HUES48 (cell line): Measurements from ENCODE around the gene IFITM10.

Experiments used
- H3K27ac ChIP-seq: one replicate; pipeline ENCODE4 v1.7.0; 2013; ENCODE audit warnings: low read depth, low read length, inconsistent platforms
- H3K27me3 ChIP-seq: 2 replicates; pipeline ENCODE4 v1.6.1; 2013; ENCODE audit warnings: mild to moderate bottlenecking, low read length; ENCODE audit not compliant: control insufficient read depth, insufficient read depth
- H3K36me3 ChIP-seq: 2 replicates; pipeline ENCODE4 v1.6.1; 2013; ENCODE audit warnings: low read length; ENCODE audit not compliant: control insufficient read depth, insufficient read depth
- H3K4me1 ChIP-seq: 2 replicates; pipeline ENCODE4 v1.6.1; 2013; ENCODE audit warnings: mild to moderate bottlenecking, low read length; ENCODE audit not compliant: control insufficient read depth, insufficient read depth
- H3K4me3 ChIP-seq: 2 replicates; pipeline ENCODE4 v1.5.1; 2013; ENCODE audit warnings: mild to moderate bottlenecking, low read depth, low read length
- H3K9ac ChIP-seq: 2 replicates; pipeline ENCODE4 v1.6.1; 2013; ENCODE audit warnings: mild to moderate bottlenecking, low read depth, low read length, moderate library complexity
- H3K9me3 ChIP-seq: 2 replicates; pipeline ENCODE4 v1.6.1; 2013; ENCODE audit warnings: low read length; ENCODE audit not compliant: control insufficient read depth, insufficient read depth

The IFITM10 gene

DNA sequence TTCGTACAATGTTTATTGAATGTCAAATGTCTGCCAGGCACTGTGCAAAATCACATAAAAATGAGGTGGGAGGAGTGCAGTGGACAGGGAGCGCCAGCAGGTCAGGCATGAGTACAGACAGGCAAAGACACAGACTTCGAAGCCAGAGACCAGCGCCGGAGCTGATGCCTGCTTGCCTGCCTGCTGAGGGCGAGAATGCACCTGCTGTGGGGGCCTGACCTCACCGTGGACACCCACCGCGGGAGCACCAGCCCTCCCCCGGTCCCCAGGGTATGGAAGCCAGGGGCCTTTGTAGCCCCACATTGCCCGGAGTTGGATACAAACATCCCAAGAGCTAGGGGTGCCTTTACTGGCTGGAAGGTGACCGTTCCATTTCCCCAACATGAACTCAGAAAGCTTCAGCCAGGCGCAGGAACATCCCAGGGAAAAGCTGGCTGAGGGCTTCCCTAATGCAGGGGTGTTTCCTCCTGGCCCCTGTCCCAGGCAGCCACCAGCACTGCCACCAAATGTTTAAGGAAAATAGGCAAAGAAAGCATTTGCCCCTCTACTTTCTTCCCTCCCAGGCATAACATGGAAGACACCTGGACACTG, 17.9 kb downstream of the IFITM10 start:
- Histone ChIP-seq H3K9me3 (no peaks in the 10 kb centered on the region; the same call in 1 of the 2 replicates), H3K27me3 (no peaks in the 10 kb centered on the region; the same call in 1 of the 2 replicates), H3K4me1 (no peaks in the 10 kb centered on the region), H3K9ac (no peak overlapping the region), H3K36me3 (no peaks in the 10 kb centered on the region), H3K27ac (no peak overlapping the region), H3K4me3 (no peak overlapping the region)

DNA sequence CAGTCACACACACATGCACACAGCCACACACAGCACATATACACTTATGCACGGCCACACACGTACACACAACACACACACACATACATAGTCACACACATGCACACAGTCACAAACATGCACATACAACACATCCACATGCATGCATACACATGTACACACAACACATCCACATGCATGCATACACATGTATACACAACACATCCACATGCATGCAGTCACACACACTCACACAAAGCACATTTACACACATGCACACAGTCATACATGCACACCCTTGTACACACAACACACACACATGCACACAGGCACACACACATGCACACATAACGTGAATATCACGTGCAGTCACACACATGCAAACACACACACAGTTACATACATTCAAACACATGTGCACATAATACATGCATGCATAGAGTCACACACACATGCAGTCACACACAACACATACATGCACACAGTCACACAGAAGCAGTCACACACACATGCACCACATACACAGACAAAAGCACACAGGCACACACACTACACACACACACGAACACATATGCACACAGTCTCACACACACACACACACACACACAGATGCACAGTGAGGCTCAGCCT, 18.8 kb downstream of the IFITM10 start:
- H3K36me3 ChIP-seq = no peaks in the 10 kb centered on the region
- H3K27ac ChIP-seq = no peak overlapping the region
- H3K4me1 ChIP-seq = no peaks in the 10 kb centered on the region
- H3K9me3 ChIP-seq = no peaks in the 10 kb centered on the region
- H3K4me3 ChIP-seq = no peak overlapping the region
- H3K9ac ChIP-seq = no peak overlapping the region
- no peaks in the 10 kb centered on the region for H3K27me3 ChIP-seq

DNA sequence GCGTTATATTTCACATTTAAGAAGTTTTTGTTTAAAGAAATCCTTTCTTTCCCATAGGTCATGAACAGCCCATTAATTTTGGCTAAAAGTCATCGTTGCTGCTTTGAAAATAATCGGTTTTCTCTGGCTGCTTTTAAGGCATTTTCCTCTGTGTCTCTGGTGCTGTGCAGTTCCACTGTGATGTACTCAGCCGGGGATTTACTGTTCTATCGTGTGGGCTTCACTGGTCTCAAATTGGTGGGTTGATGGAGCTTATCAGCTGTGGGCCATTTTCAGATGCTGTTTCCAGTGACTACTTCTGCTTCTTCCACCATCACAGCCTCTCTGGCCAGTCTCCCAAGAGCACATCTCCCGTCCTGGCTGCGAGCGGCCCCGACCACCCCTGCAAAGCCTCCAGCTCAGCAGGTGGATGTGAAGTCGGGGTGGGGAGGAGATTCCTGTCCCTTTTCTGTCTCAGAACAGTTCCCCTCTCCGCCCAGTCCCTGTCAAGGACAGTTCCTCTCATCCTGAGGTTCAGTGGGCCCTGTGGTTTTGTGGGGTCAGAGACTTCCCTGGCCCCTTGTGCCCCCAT, 20.3 kb downstream of the IFITM10 start:
- Histone ChIP-seq H3K27me3 (no peaks in the 10 kb centered on the region), H3K4me3 (no peak overlapping the region), H3K27ac (no peak overlapping the region), H3K36me3 (no peaks in the 10 kb centered on the region), H3K4me1 (no peaks in the 10 kb centered on the region), H3K9ac (no peak overlapping the region), H3K9me3 (no peaks in the 10 kb centered on the region)

DNA sequence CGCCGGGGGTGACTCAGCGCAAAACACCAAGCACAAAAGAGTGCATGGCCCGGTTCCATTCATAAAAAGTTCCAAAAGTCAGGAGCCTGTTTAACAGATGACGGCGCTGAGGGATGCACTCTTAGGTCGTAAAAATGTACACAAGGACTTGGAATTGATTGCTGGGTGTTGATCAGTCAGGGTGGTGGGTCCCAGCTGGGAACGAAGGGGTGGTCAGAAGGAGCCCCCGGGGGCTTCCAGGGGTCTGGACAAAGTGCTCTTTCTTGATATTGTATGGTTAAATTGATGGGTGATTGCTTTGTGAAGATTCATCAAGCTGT, 20.7 kb downstream of the IFITM10 start:
- Histone ChIP-seq H3K36me3 (no peaks in the 10 kb centered on the region), H3K9me3 (no peaks in the 10 kb centered on the region), H3K27ac (no peak overlapping the region), H3K4me1 (no peaks in the 10 kb centered on the region), H3K9ac (no peak overlapping the region), H3K27me3 (no peaks in the 10 kb centered on the region), H3K4me3 (no peak overlapping the region)

DNA sequence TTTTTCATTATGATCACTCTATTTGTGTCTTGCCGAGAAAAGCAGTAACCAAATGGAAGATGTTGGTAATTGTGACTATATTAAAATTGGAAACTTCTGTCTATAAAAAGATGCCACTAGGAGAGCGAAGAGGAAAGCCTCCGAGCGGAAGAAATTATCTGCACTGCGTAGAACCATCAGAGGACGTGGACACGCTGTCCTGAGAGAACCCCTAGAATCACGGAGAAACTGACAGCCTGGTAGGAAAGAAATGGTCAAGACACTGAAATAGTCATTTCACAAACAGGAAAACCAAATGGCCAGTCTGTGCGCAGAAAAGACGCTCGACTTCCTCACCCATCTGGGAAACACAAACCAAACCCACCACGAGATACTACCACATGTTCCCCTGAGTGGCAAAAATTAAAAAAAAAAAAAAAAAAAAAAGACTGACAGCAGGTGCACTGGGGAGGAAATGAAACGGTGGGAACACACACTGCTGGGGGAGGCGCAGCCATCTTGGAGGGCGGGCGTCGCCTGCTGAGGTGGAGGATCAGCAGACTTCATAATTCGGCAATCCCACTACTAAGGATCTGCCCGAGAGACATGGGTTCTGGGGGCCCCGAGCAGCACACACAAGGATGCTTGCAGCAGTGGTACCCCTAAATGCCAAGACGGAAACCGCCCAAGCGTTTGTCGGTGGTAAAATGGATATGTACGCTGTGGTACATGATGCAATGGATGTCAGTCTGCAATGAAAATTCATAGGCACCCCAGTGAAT, 21.3 kb downstream of the IFITM10 start:
- no peak overlapping the region for H3K4me3 ChIP-seq

DNA sequence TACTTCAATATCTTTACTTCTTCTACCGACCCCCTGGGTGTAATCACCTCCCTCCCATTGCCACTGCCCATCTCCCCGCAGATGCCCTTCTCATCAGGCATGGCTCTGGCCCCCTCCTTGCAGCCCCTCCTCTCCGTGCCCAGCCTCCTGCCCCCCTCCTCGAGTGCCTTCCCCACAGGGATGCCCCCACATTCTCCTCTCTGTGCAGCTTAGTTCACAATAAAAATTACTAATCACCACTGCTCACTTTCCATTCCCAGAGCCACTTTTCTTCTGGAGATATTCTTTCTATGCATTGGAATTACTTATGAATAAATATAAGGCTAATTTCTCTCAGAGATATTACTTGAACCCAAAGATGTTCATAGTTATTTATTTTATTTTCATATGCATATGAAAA, 22.1 kb downstream of the IFITM10 start:
- no peaks in the 10 kb centered on the region for H3K36me3 ChIP-seq
- no peaks in the 10 kb centered on the region for H3K4me1 ChIP-seq
- no peak overlapping the region for H3K9ac ChIP-seq
- no peak overlapping the region for H3K4me3 ChIP-seq
- H3K27me3 ChIP-seq = no peaks in the 10 kb centered on the region
- H3K9me3 ChIP-seq = no peaks in the 10 kb centered on the region
- no peak overlapping the region for H3K27ac ChIP-seq

More for the DNA sequence above, 21.3 kb downstream of the IFITM10 start:
- H3K9ac ChIP-seq = no peak overlapping the region
- H3K4me1 ChIP-seq = no peaks in the 10 kb centered on the region
- no peaks in the 10 kb centered on the region for H3K36me3 ChIP-seq
- H3K9me3 ChIP-seq = no peaks in the 10 kb centered on the region
- H3K27ac ChIP-seq = no peak overlapping the region
- no peaks in the 10 kb centered on the region for H3K27me3 ChIP-seq

DNA sequence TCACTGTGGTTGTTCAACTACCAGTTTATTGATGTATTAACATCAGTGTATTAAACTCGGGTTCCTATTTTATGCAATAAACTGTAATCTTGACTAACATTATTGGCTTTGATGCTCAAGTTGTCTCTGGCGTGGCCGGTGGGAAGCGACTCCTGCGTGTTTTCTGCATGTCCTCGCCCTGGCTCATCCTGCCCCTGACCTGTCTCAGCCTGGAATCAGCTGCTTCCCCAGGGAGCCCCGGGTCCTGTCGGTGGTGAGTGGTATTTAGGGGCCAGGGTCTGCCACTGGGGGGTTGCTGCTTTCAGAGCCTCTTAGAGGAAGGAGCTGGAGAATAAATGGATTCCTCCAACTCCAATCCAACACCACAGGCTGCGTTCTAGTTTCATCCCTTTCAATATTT, 22.5 kb downstream of the IFITM10 start:
- no peak overlapping the region for H3K27ac ChIP-seq
- H3K27me3 ChIP-seq = no peaks in the 10 kb centered on the region
- no peak overlapping the region for H3K9ac ChIP-seq
- H3K9me3 ChIP-seq = no peaks in the 10 kb centered on the region
- H3K4me1 ChIP-seq = no peaks in the 10 kb centered on the region
- H3K4me3 ChIP-seq = no peak overlapping the region
- no peaks in the 10 kb centered on the region for H3K36me3 ChIP-seq

DNA sequence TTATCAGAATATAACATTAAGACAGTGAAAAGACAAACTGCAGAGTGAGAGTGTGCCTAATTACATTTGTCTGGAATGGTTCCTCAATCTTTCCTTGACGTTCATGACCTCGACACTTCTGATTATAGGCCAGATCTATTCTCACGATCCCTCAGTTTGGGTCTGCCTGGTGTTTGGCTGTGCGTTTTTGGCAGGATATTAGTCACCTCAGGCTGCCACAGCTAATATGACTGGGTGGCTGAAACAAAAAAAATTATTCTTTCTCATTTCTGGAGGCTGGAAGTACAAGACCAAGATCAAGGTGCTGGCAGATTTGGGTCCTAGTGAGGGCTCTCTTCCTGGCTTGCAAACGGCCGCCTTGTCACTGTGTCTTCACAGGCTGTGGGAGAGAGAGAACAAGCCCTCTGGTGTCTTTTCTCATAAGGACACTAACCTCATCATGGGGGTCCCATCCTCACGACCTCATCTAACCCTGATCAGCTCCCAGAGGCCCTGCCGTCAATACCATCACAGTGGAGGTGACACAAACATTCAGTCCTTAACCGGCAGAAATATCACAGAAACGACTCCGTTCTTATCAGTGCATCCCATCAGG, 23.2 kb downstream of the IFITM10 start:
- Histone ChIP-seq H3K4me1 (no peaks in the 10 kb centered on the region), H3K36me3 (no peaks in the 10 kb centered on the region), H3K4me3 (no peak overlapping the region), H3K27me3 (no peaks in the 10 kb centered on the region), H3K9ac (no peak overlapping the region), H3K27ac (no peak overlapping the region), H3K9me3 (no peaks in the 10 kb centered on the region)

DNA sequence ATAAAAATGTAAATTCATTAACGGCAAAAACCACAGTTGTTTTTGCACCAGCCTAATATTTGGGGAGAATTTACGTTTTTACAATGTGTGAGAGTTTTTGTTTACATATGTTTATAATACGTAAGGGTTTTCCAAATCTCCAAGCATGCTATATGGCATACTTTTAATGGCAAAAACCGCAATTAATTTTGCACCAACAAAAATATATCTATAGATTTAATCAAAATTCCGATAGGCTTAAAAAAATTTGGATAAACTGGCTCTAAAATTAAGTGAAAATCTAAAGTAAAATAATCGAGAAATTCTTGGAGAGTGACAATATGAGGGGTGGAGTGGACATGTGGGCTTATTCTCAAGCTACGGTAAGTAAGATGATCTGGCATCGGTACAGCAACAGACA, 30.6 kb downstream of the IFITM10 start:
- Histone ChIP-seq H3K36me3 (no peaks in the 10 kb centered on the region), H3K27me3 (no peaks in the 10 kb centered on the region), H3K9ac (no peak overlapping the region), H3K27ac (no peak overlapping the region), H3K9me3 (no peaks in the 10 kb centered on the region), H3K4me3 (no peak overlapping the region), H3K4me1 (no peaks in the 10 kb centered on the region)

DNA sequence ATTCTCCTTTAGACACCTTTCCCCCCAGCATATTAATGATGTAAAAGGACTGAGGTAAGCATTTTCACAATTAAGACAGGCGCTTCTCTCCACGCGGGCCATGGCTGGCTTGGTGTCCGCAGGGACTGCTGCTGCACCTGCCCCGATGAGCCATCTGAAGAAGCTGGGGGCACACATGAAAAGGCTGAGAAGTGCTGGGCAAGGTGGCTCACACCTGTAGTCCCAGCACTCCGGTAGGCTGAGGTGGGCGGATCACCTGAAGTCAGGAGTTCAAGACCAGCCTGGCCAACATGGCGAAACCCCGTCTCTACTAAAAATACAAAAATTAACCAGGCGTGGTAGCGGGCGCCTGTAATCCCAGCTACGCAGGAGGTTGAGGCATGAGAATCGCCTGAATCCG, 32.1 kb downstream of the IFITM10 start:
- no peaks in the 10 kb centered on the region for H3K36me3 ChIP-seq
- no peak overlapping the region for H3K4me3 ChIP-seq
- H3K9me3 ChIP-seq = no peaks in the 10 kb centered on the region
- H3K9ac ChIP-seq = no peak overlapping the region
- no peak overlapping the region for H3K27ac ChIP-seq
- H3K4me1 ChIP-seq = no peaks in the 10 kb centered on the region
- H3K27me3 ChIP-seq = no peaks in the 10 kb centered on the region

DNA sequence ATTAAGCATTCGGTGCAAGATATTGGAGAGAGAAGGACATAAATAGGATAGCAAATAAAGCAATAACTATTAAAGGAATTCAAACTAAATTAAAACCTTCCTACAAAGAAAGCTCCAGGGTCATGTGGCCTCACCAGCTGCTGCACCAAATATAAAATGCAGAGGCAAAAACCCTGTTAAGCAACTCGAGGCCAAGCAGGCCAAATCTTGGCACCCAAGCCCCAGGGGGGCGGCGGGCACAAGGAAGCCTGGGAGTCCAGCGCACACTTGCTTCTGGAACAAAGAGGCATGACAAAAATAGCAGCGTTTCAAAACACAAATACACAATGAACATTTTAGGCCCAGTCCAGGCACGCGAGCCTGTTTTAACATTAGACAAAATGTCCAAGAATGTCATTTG, 32.6 kb downstream of the IFITM10 start:
- H3K27ac ChIP-seq = no peak overlapping the region

More for the DNA sequence above, 32.6 kb downstream of the IFITM10 start:
- H3K36me3 ChIP-seq = no peaks in the 10 kb centered on the region
- H3K4me3 ChIP-seq = no peak overlapping the region
- H3K9me3 ChIP-seq = no peaks in the 10 kb centered on the region
- H3K9ac ChIP-seq = no peak overlapping the region
- H3K4me1 ChIP-seq = no peaks in the 10 kb centered on the region
- no peaks in the 10 kb centered on the region for H3K27me3 ChIP-seq
